ENCODE data around the gene PTH2.
"Not testable (repeated sequence)": the region's sequence is repeated elsewhere in the genome, so short reads cannot be mapped to it uniquely, and the experiment has no call there.

Gene PTH2

DNA sequence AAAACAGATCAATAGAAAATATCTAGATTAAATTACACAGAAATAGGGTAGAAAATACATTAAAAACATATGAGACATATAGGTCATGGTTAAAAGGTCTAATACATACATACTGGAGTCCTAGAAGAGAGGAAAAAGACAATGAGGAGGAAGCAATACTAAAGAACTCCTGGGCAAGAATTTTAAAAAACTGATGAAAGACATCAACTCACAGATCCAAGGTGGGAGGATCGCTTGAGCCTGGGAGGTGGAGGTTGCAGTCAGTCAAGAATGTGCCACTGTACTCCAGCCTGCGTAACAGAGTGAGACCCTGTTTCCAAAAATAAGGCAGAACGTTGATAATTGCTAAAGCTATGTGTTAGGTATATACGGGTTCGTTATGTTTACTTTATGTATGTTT, 40.6 kb downstream of the PTH2 start:
- no peak overlapping the region for H3K4me3 ChIP-seq (ENCODE audit: low read depth, low read length)
- TF ChIP-seq, protein P1, sequence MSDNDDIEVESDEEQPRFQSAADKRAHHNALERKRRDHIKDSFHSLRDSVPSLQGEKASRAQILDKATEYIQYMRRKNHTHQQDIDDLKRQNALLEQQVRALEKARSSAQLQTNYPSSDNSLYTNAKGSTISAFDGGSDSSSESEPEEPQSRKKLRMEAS (IDR thresholded peaks at IDR 0.05; ENCODE audit: low read depth, low read length), result no peak
- TF ChIP-seq, protein P2, sequence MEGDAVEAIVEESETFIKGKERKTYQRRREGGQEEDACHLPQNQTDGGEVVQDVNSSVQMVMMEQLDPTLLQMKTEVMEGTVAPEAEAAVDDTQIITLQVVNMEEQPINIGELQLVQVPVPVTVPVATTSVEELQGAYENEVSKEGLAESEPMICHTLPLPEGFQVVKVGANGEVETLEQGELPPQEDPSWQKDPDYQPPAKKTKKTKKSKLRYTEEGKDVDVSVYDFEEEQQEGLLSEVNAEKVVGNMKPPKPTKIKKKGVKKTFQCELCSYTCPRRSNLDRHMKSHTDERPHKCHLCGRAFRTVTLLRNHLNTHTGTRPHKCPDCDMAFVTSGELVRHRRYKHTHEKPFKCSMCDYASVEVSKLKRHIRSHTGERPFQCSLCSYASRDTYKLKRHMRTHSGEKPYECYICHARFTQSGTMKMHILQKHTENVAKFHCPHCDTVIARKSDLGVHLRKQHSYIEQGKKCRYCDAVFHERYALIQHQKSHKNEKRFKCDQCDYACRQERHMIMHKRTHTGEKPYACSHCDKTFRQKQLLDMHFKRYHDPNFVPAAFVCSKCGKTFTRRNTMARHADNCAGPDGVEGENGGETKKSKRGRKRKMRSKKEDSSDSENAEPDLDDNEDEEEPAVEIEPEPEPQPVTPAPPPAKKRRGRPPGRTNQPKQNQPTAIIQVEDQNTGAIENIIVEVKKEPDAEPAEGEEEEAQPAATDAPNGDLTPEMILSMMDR (IDR thresholded peaks at IDR 0.05; ENCODE audit: low read depth, low read length), result no peak
- DNase-seq (ENCODE audit: low read depth), result no peak

DNA sequence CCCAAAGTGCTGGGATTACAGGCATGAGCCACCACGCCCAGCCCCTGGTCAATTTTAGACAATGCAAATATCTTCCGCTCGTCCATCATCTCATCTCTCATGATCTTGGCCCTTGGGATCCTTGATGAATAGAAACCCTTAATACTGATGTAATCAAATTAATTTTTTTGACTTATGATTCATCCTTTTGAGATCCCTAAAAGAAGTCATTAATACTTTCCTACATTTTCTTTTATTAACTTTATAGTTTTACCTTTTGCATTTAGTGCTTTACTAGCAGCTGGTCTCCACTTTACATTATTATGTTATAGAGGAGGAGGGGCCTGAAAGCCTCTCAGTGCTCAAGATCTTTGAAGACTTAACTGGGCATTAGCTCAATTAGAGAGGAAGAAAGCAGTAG, 42.9 kb downstream of the PTH2 start:
- TF ChIP-seq MYC (IDR thresholded peaks at IDR 0.05; ENCODE audit: low read depth, low read length) (no peak), POLR2A (IDR thresholded peaks at IDR 0.05; ENCODE audit: extremely low read depth, insufficient read length) (no peak)
- TF ChIP-seq, protein P2 (IDR thresholded peaks at IDR 0.05; ENCODE audit: low read depth, low read length), result no peak
- TF ChIP-seq, protein P1 (IDR thresholded peaks at IDR 0.05; ENCODE audit: low read depth, low read length), result no peak
- no peak overlapping the region for H3K4me3 ChIP-seq (ENCODE audit: low read depth, low read length)
- DNase-seq (ENCODE audit: low read depth), result no peak

DNA sequence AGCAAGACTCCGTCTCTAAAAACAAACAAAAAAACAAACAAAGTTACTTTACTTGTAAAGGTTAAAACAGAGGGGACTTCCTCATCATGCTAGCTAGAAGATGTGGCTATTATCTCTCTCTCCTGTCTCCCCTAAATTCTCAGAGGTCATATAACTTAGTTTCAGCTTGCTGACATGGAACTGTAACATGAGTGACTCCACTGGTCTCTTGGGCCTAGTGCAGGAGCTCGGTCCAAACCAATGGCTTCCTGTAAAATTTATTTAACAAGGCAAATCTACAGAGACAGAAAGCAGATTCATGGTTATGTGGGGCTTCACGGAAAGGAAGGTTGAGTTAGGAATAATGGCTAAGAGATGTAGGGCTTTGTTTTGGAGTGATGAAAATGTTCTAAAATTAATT, 44.7 kb downstream of the PTH2 start:
- no peak overlapping the region for H3K4me3 ChIP-seq (ENCODE audit: low read depth, low read length)
- TF ChIP-seq POLR2A (IDR thresholded peaks at IDR 0.05; ENCODE audit: extremely low read depth, insufficient read length) (no peak), MYC (IDR thresholded peaks at IDR 0.05; ENCODE audit: low read depth, low read length) (no peak)
- TF ChIP-seq, protein P1 (IDR thresholded peaks at IDR 0.05; ENCODE audit: low read depth, low read length), result no peak
- TF ChIP-seq, protein P2 (IDR thresholded peaks at IDR 0.05; ENCODE audit: low read depth, low read length), result no peak
- no peak for DNase-seq (ENCODE audit: low read depth)

DNA sequence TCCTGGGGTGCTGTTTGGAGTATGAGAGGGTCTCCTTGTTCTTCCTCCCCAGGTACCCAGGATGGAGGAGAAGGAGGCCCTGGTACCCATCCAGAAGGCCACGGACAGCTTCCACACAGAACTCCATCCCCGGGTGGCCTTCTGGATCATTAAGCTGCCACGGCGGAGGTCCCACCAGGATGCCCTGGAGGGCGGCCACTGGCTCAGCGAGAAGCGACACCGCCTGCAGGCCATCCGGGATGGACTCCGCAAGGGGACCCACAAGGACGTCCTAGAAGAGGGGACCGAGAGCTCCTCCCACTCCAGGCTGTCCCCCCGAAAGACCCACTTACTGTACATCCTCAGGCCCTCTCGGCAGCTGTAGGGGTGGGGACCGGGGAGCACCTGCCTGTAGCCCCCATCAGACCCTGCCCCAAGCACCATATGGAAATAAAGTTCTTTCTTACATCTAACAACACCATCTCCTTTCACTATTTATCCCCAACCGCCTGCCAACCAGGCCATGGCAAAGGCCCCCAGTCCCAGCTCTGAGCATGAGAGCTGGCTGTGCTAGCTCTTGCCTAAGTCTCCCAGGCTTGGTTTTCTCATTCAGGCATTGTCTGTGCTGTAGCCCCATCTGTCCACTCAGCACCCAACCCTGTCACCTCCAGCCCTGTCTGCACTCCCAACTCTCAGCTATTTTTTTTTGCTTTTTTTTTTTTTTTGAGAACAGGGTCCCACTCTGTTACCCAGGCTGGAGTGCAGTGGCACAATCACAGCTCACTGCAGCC, 48.4 kb downstream of the PTH2 start:
- TF ChIP-seq MYC (IDR thresholded peaks at IDR 0.05; ENCODE audit: low read depth, low read length), result no peak
- TF ChIP-seq, protein P2 (IDR thresholded peaks at IDR 0.05; ENCODE audit: low read depth, low read length), result no peak
- TF ChIP-seq, protein P1 (IDR thresholded peaks at IDR 0.05; ENCODE audit: low read depth, low read length), result no peak
- no peak for TF ChIP-seq POLR2A (IDR thresholded peaks at IDR 0.05; ENCODE audit: extremely low read depth, insufficient read length)
- no peak for DNase-seq (ENCODE audit: low read depth)
- H3K4me3 ChIP-seq (ENCODE audit: low read depth, low read length), result no peak overlapping the region

DNA sequence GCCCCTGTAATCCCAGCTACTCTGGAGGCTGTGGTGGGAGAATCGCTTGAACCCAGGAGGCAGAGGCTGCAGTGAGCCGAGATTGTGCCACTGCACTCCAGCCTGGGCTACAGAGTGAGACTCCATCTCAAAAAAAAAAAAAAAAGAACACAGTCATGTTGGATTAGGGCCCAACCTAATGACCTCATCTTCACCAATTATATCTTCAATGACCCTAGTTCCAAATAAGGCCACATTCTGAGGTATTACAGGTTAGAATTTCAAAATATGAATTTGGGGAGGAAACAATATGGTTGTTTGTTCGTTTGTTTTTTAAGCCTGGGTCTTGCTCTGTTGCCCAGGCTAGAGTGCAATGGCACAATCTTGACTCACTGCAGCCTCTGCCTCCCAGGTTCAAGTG, 50.1 kb downstream of the PTH2 start:
- H3K4me3 ChIP-seq (ENCODE audit: low read depth, low read length); DNase-seq (ENCODE audit: low read depth): not testable (repeated sequence)
